Neutrophil (primary cell): ENCODE data around the gene SLC39A12.

Source experiments
- H3K27ac ChIP-seq: fragments of 200-600 bp; sonication (generic); 2 replicates; pipeline ENCODE4 v1.5.1; 2016; ENCODE audit warnings: mild to moderate bottlenecking, moderate library complexity
- H3K27me3 ChIP-seq: fragments of 200-600 bp; sonication (generic); 2 replicates; pipeline ENCODE4 v1.6.0; 2016; ENCODE audit warnings: mild to moderate bottlenecking
- H3K36me3 ChIP-seq: fragments of 200-600 bp; sonication (generic); 2 replicates; pipeline ENCODE4 v1.5.1; 2017
- H3K4me1 ChIP-seq, 2 experiments: fragments of 200-600 bp in 1 of 2; sonication (generic) in 1 of 2; 1 replicate in 1 of 2; 2 replicates in 1 of 2; pipeline versions ENCODE4 v1.5.1 to v1.6.1; 2013 to 2016; ENCODE audit warnings: low read depth in 1 of 2, low read length in 1 of 2, mild to moderate bottlenecking in 1 of 2, moderate library complexity in 1 of 2; ENCODE audit not compliant: control insufficient read depth in 1 of 2, insufficient read depth in 1 of 2
- H3K4me3 ChIP-seq, 2 experiments: fragments of 200-600 bp in 1 of 2; sonication (generic) in 1 of 2; 1 replicate in 1 of 2; 2 replicates in 1 of 2; pipeline ENCODE4 v1.5.1; 2013 to 2016; ENCODE audit warnings: low read depth in 1 of 2, low read length in 1 of 2, mild to moderate bottlenecking in 1 of 2, moderate library complexity in 1 of 2
- H3K9me3 ChIP-seq: fragments of 200-600 bp; sonication (generic); 2 replicates; pipeline ENCODE4 v1.5.1; 2016
- TF ChIP-seq, protein P1 (sequence below): fragments of 200-600 bp; sonication (generic); IDR thresholded peaks from 2 replicates; pipeline ENCODE4 v1.5.1; 2016; ENCODE audit warnings: antibody characterized with exemption

Gene SLC39A12

DNA sequence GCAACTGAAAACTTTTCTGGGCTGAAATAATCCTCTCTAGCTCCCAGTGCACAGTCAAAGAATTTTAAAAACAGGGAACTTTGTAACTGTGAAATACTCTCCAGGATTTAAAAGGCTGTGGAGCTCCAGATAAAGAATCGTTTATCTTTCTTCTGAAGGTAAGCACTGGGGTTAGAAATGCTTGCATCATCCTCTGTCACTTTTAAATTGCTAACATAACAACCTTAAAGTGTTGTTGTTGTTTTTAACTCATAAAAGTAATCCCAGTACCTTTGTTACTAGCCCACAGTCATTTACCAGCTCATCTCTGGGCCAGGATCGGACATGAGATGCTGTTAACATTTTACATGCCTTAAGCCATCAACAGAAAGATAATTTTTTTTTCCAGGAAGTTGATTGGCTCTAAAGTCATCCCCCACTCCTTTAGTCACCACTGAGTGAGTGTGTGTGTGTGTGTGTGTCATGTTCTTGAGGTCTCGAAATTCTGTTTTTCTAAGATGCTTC, at the start of gene SLC39A12:
Gene SLC39A12, plus strand, starts transcription at position 51 of the 504 bp plus-strand sequence. CDS start 1,359 bp downstream, outside the sequence.
- Histone ChIP-seq H3K4me1 (no peaks in the 10 kb centered on the region), H3K4me3 (no peak within 1 kb of the TSS), H3K36me3 (no peaks in the 10 kb centered on the region), H3K9me3 (no peaks in the 10 kb centered on the region), H3K27ac (no peak within 1 kb of the TSS), H3K27me3 (no peaks in the 10 kb centered on the region)
- TF ChIP-seq, protein P1, sequence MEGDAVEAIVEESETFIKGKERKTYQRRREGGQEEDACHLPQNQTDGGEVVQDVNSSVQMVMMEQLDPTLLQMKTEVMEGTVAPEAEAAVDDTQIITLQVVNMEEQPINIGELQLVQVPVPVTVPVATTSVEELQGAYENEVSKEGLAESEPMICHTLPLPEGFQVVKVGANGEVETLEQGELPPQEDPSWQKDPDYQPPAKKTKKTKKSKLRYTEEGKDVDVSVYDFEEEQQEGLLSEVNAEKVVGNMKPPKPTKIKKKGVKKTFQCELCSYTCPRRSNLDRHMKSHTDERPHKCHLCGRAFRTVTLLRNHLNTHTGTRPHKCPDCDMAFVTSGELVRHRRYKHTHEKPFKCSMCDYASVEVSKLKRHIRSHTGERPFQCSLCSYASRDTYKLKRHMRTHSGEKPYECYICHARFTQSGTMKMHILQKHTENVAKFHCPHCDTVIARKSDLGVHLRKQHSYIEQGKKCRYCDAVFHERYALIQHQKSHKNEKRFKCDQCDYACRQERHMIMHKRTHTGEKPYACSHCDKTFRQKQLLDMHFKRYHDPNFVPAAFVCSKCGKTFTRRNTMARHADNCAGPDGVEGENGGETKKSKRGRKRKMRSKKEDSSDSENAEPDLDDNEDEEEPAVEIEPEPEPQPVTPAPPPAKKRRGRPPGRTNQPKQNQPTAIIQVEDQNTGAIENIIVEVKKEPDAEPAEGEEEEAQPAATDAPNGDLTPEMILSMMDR, result no peak

DNA sequence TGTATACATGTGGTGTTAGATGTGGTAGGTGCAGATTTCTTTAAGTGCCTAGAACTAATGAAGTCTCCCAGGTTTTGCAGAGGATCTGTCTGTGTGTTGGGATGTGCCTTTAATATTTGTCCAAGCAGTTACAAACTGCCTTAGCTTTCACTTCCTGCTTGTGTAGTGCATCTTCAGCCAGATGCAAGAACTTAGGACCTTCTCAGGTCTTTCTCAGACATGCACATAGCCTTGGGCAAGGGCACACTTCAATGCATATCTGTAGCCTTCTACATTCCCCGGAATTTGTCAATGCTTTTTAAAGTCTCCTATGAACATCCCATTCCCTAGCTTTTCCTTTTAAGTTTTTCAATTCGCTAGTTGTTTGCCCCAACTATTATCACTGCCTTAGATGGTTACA, 47.2 kb upstream of the SLC39A12 start:
- TF ChIP-seq, protein P1, result no peak

DNA sequence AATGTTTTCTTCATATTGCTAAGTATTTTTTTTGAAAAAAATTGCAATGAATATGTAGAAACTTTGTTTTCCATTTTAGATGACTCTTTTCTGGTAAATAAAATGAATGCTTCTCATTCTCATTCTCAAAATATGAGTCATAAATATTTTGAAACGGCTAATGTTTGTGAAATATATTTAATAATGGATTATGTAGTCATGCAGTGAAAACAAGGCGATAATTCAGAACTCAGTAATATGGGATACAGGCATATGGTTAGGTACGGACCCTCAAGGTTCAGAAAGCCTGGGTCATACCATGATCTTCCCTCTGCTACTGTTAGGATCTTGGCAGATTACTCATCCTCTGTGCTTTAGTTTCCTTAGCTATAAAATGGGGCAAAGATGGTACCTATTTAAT, 46.2 kb upstream of the SLC39A12 start:
- H3K27me3 ChIP-seq, result no peaks in the 10 kb centered on the region
- H3K9me3 ChIP-seq, result no peaks in the 10 kb centered on the region
- H3K27ac ChIP-seq, result no peak overlapping the region
- no peaks in the 10 kb centered on the region for H3K36me3 ChIP-seq
- no peaks in the 10 kb centered on the region for H3K4me1 ChIP-seq
- TF ChIP-seq, protein P1, result no peak
- H3K4me3 ChIP-seq, result no peak overlapping the region

More for the DNA sequence above, 47.2 kb upstream of the SLC39A12 start:
- no peaks in the 10 kb centered on the region for H3K9me3 ChIP-seq
- H3K4me3 ChIP-seq, result no peak overlapping the region
- no peak overlapping the region for H3K27ac ChIP-seq
- no peaks in the 10 kb centered on the region for H3K36me3 ChIP-seq
- no peaks in the 10 kb centered on the region for H3K4me1 ChIP-seq
- H3K27me3 ChIP-seq, result no peaks in the 10 kb centered on the region

DNA sequence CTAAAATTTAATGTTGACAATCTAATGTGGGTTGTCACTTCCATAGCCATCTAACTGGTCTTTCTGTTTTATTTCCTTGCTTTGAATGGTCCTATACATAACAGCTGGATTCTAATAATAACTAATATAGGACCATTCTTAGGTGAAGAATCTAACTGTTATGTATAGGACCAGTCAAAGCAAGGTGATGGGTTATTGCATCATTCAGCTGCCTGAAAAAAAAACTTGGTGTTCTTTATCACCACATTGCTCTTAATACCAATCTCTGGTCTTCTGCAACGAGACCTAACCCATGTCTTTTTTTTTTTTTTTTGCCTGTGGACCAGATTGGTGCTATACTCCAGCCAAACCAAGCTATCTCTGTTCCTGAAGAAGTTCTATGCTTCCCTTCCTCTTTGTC, 45.7 kb upstream of the SLC39A12 start:
- TF ChIP-seq, protein P1, result no peak
- no peaks in the 10 kb centered on the region for H3K27me3 ChIP-seq
- H3K4me3 ChIP-seq, result no peak overlapping the region
- H3K4me1 ChIP-seq, result no peaks in the 10 kb centered on the region
- H3K36me3 ChIP-seq, result no peaks in the 10 kb centered on the region
- H3K27ac ChIP-seq, result no peak overlapping the region
- no peaks in the 10 kb centered on the region for H3K9me3 ChIP-seq

DNA sequence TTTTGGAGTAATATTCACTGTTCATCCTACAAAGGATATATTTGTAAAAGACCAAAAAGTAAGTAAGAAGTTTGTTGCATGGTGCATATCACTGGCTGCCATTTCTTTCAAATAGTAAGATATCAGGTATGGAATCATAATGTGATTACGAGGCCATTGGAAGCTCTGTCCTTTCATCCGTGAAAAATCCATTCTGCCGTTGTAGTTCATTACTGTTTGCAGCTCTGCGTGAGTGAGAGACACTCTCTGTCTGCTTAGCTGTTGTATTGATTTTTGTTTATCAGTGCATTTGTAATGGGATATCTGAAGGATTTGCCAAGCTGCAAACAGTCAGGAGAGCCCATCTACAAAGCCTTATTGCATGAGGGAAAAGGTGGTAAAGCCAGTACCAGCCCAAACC, 44.1 kb upstream of the SLC39A12 start:
- TF ChIP-seq, protein P1, result no peak
- Histone ChIP-seq H3K4me3 (no peak overlapping the region), H3K27me3 (no peaks in the 10 kb centered on the region), H3K9me3 (no peaks in the 10 kb centered on the region), H3K36me3 (no peaks in the 10 kb centered on the region), H3K4me1 (no peaks in the 10 kb centered on the region), H3K27ac (no peak overlapping the region)
